C4-2B (cell line): ENCODE results near the gene CMTM3.

Source experiments
- ZFX ChIP-seq: fragments of 450-650 bp; IDR thresholded peaks from 2 replicates; pipeline ENCODE4 v1.6.1; 2017
- TF ChIP-seq, protein P1 (sequence below): fragments of 450-650 bp; conservative IDR thresholded peaks from 2 replicates; pipeline ENCODE4 v1.5.1; 2017; ENCODE audit warnings: mild to moderate bottlenecking

DNA sequence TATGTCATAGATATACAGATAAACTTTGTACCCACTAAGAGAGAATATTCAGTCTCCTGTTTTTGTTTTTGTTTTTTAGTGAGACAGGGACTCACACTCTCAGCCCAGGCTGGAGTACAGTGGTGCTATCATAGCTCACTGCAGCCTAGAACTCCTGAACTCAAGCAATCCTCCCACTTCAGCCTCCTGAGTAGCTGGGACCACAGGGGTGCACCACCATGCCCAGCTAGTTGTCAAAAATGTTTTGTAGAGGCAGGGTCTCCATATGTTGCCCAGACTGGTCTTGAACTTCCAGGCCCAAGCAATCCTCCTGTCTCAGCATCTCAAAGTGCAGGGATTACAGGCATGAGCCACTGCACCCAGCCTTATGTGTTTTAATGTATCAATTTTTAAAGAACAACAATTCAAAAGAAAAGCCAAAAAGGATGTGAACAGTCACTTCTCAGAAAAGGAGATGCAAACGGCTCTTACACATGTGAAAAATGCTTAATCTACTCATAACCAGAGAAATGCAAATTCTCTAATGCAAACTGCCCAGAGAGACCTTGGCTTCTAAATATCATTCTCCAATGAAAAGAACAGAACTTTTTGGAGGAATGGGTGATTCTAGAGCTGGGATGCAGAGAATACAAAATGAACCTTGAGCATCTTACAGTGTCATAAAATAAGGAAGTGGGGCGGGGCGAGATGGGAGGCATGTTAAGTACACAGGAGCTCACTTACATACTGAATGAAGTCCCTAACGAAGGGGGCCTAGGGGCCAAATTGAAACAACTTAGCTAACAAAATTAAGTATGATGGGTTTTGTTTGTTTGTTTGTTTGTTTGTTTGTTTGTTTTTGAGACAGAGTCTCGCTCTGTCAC lies 7.3 kb upstream of the CMTM3 start:
- TF ChIP-seq, protein P1, sequence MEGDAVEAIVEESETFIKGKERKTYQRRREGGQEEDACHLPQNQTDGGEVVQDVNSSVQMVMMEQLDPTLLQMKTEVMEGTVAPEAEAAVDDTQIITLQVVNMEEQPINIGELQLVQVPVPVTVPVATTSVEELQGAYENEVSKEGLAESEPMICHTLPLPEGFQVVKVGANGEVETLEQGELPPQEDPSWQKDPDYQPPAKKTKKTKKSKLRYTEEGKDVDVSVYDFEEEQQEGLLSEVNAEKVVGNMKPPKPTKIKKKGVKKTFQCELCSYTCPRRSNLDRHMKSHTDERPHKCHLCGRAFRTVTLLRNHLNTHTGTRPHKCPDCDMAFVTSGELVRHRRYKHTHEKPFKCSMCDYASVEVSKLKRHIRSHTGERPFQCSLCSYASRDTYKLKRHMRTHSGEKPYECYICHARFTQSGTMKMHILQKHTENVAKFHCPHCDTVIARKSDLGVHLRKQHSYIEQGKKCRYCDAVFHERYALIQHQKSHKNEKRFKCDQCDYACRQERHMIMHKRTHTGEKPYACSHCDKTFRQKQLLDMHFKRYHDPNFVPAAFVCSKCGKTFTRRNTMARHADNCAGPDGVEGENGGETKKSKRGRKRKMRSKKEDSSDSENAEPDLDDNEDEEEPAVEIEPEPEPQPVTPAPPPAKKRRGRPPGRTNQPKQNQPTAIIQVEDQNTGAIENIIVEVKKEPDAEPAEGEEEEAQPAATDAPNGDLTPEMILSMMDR: no peak
- TF ChIP-seq ZFX: no peak
